ENCODE results near the gene MAPK8IP3.

The MAPK8IP3 gene

GRCh38 chr16:1791943-1792812, 86.2 kb downstream of the MAPK8IP3 start:
- H3K4me1 ChIP-seq (ENCODE audit: insufficient read depth, low read length): no peaks in the 10 kb centered on the region
- ATAC-seq (ENCODE audit: insufficient read depth, low read depth): no peak
- TF ChIP-seq EZH2 (IDR thresholded peaks at IDR 0.05; ENCODE audit: borderline replicate concordance, low read depth, low read length, severe bottlenecking) (no peak), CTCF (IDR thresholded peaks at IDR 0.05; ENCODE audit: borderline replicate concordance, extremely low read depth, low read length, poor library complexity, severe bottlenecking) (no peak)
- H3K36me3 ChIP-seq (ENCODE audit: insufficient read depth, low read length): peaks cover 41% of the 10 kb centered on the region
- H3K9me3 ChIP-seq (ENCODE audit: insufficient read depth, low read length, severe bottlenecking): no peaks in the 10 kb centered on the region
- no peak overlapping the region for H3K4me2 ChIP-seq (ENCODE audit: insufficient read depth, low read length)
- no peak overlapping the region for H2AFZ ChIP-seq (ENCODE audit: low read depth, low read length)
- H3K4me3 ChIP-seq (ENCODE audit: low read depth in 1 of 2, low read length in 2 of 2): no peak overlapping the region
- no peak overlapping the region for H3K9ac ChIP-seq (ENCODE audit: low read depth, low read length)
- DNase-seq: no peak
- no peak overlapping the region for H3K27ac ChIP-seq (ENCODE audit: low read length)
- no peaks in the 10 kb centered on the region for H3K27me3 ChIP-seq (ENCODE audit: insufficient read depth, low read length, poor library complexity)
- H4K20me1 ChIP-seq (ENCODE audit: insufficient read depth, low read length): peaks cover 43% of the 10 kb centered on the region
- peaks cover 10% of the 10 kb centered on the region for H3K79me2 ChIP-seq (ENCODE audit: insufficient read depth, low read length)

- Histone ChIP-seq H3K4me2 (ENCODE audit: insufficient read depth, low read length) (no peak overlapping the region), H3K36me3 (ENCODE audit: insufficient read depth, low read length) (peaks cover 33% of the 10 kb centered on the region), H4K20me1 (ENCODE audit: insufficient read depth, low read length) (peaks cover 35% of the 10 kb centered on the region), H3K27me3 (ENCODE audit: insufficient read depth, low read length, poor library complexity) (no peaks in the 10 kb centered on the region), H3K27ac (ENCODE audit: low read length) (no peak overlapping the region), H3K79me2 (ENCODE audit: insufficient read depth, low read length) (0 out of 2 replicates have a peak, but pooled peaks cover 3% of the 10 kb centered on the region), H3K9ac (ENCODE audit: low read depth, low read length) (no peak overlapping the region), H2AFZ (ENCODE audit: low read depth, low read length) (no peak overlapping the region), H3K4me3 (ENCODE audit: low read depth in 1 of 2, low read length in 2 of 2) (no peak overlapping the region), H3K9me3 (ENCODE audit: insufficient read depth, low read length, severe bottlenecking) (peaks cover 2% of the 10 kb centered on the region), H3K4me1 (ENCODE audit: insufficient read depth, low read length) (no peaks in the 10 kb centered on the region)
- DNase-seq (no peak), ATAC-seq (ENCODE audit: insufficient read depth, low read depth) (no peak)
- no peak for TF ChIP-seq CTCF (IDR thresholded peaks at IDR 0.05; ENCODE audit: borderline replicate concordance, extremely low read depth, low read length, poor library complexity, severe bottlenecking)
- no peak for TF ChIP-seq EZH2 (IDR thresholded peaks at IDR 0.05; ENCODE audit: borderline replicate concordance, low read depth, low read length, severe bottlenecking)
These were observed 87.0 kb downstream of the MAPK8IP3 start for GRCh38 chr16:1792836-1793577.

GRCh38 chr16:1793578-1794220, 87.7 kb downstream of the MAPK8IP3 start, which contains the start of gene IGFALS:
IGFALS (minus strand) TSS chr16:1793705; CDS start chr16:1793652, 53 bp downstream.
- H4K20me1 ChIP-seq (ENCODE audit: insufficient read depth, low read length): peaks cover 28% of the 10 kb centered on the region
- TF ChIP-seq CTCF (IDR thresholded peaks at IDR 0.05; ENCODE audit: borderline replicate concordance, extremely low read depth, low read length, poor library complexity, severe bottlenecking): no peak
- no peak for TF ChIP-seq EZH2 (IDR thresholded peaks at IDR 0.05; ENCODE audit: borderline replicate concordance, low read depth, low read length, severe bottlenecking)
- ATAC-seq (ENCODE audit: insufficient read depth, low read depth) (no peak), DNase-seq (no peak)
- H3K36me3 ChIP-seq (ENCODE audit: insufficient read depth, low read length): peaks cover 26% of the 10 kb centered on the region
- H3K4me3 ChIP-seq (ENCODE audit: low read depth in 1 of 2, low read length in 2 of 2): no peak within 1 kb of the TSS
- no peak within 1 kb of the TSS for H3K4me2 ChIP-seq (ENCODE audit: insufficient read depth, low read length)
- H3K9me3 ChIP-seq (ENCODE audit: insufficient read depth, low read length, severe bottlenecking): peaks cover 6% of the 10 kb centered on the region
- H2AFZ ChIP-seq (ENCODE audit: low read depth, low read length): no peak within 1 kb of the TSS
- H3K79me2 ChIP-seq (ENCODE audit: insufficient read depth, low read length): no peaks in the 10 kb centered on the region
- no peak within 1 kb of the TSS for H3K9ac ChIP-seq (ENCODE audit: low read depth, low read length)
- H3K4me1 ChIP-seq (ENCODE audit: insufficient read depth, low read length): no peaks in the 10 kb centered on the region
- no peaks in the 10 kb centered on the region for H3K27me3 ChIP-seq (ENCODE audit: insufficient read depth, low read length, poor library complexity)
- H3K27ac ChIP-seq (ENCODE audit: low read length): no peak within 1 kb of the TSS

Data from DND-41 (cell line).